Astrocyte (in vitro differentiated cells and primary cell): ENCODE measurements around the gene ZBED1. TPM values are rescaled to one million over a fixed set of nuclear protein-coding genes. Genes with fewer than 3 reads are reported as not detected.

ENCODE experiments used
- DNase-seq: peaks from one replicate; pipeline ENCODE4 v3.0.0-alpha.2; 2010; ENCODE audit warnings: low read depth
- FAIRE-seq: peaks from 2 replicates; lab custom pipeline; 2011; peaks lifted over from hg19 to GRCh38; lab: Jason Lieb, UNC
- H2AFZ ChIP-seq: 2 replicates; pipeline ENCODE4 v1.6.0; 2012; ENCODE audit warnings: low read depth, low read length, inconsistent platforms
- H3K27ac ChIP-seq: 2 replicates; pipeline ENCODE4 v1.5.1; 2011; ENCODE audit warnings: low read depth, low read length, inconsistent platforms
- H3K27me3 ChIP-seq: 2 replicates; pipeline ENCODE4 v1.6.0; 2011; ENCODE audit warnings: low read length, inconsistent platforms; ENCODE audit not compliant: insufficient read depth
- H3K36me3 ChIP-seq: 2 replicates; pipeline ENCODE4 v1.5.1; 2011; ENCODE audit warnings: low read length, inconsistent platforms; ENCODE audit not compliant: insufficient read depth
- H3K4me1 ChIP-seq: 2 replicates; pipeline ENCODE4 v1.5.1; 2011; ENCODE audit warnings: low read length, inconsistent platforms; ENCODE audit not compliant: insufficient read depth
- H3K4me2 ChIP-seq: 2 replicates; pipeline ENCODE4 v1.6.0; 2012; ENCODE audit warnings: low read length, inconsistent platforms
- H3K4me3 ChIP-seq: 2 replicates; pipeline ENCODE4 v1.5.1; 2011; ENCODE audit warnings: low read depth, mild to moderate bottlenecking, low read length, inconsistent platforms; ENCODE audit not compliant: insufficient read depth
- H3K79me2 ChIP-seq: 2 replicates; pipeline ENCODE4 v1.6.0; 2012; ENCODE audit warnings: mild to moderate bottlenecking, low read length, inconsistent platforms; ENCODE audit not compliant: insufficient read depth
- H3K9ac ChIP-seq: 2 replicates; pipeline ENCODE4 v1.6.0; 2012; ENCODE audit warnings: mild to moderate bottlenecking, low read length, inconsistent platforms
- H3K9me3 ChIP-seq: 2 replicates; pipeline ENCODE4 v1.5.1; 2012; ENCODE audit warnings: low read depth, mild to moderate bottlenecking, low read length, inconsistent platforms; ENCODE audit not compliant: insufficient read depth
- H4K20me1 ChIP-seq: 2 replicates; pipeline ENCODE4 v1.6.0; 2012; ENCODE audit warnings: low read length, inconsistent platforms; ENCODE audit not compliant: insufficient read depth
- H3K27ac Mint-ChIP-seq: one replicate; pipeline ENCODE4 v1.8.0; 2021; ENCODE audit warnings: mild to moderate bottlenecking, mixed read lengths; ENCODE audit not compliant: unreplicated experiment
- H3K27me3 Mint-ChIP-seq: one replicate; pipeline ENCODE4 v1.8.0; 2021; ENCODE audit warnings: low read depth, mixed read lengths; ENCODE audit not compliant: unreplicated experiment
- H3K36me3 Mint-ChIP-seq: one replicate; pipeline ENCODE4 v1.8.0; 2021; ENCODE audit warnings: low read depth, mixed read lengths; ENCODE audit not compliant: unreplicated experiment
- H3K4me1 Mint-ChIP-seq: one replicate; pipeline ENCODE4 v1.8.0; 2021; ENCODE audit warnings: low read depth, mixed read lengths; ENCODE audit not compliant: unreplicated experiment
- H3K4me3 Mint-ChIP-seq: one replicate; pipeline ENCODE4 v1.8.0; 2021; ENCODE audit warnings: mild to moderate bottlenecking, moderate library complexity, mixed read lengths; ENCODE audit not compliant: unreplicated experiment
- H3K9me3 Mint-ChIP-seq: one replicate; pipeline ENCODE4 v1.8.0; 2021; ENCODE audit warnings: mild to moderate bottlenecking, mixed read lengths; ENCODE audit not compliant: unreplicated experiment
- EZH2 ChIP-seq: IDR thresholded peaks from 2 replicates; pipeline ENCODE4 v1.6.1; 2012; ENCODE audit warnings: mild to moderate bottlenecking, low read length, inconsistent platforms; ENCODE audit not compliant: insufficient read depth
- total RNA-seq: library from RNA; stranded (reverse); gene quantifications from 2 replicates; pipeline ENCODE4 v1.2.1, GENCODE V29; 2021
- TF ChIP-seq, protein P1 (sequence below): IDR thresholded peaks from 2 replicates; pipeline ENCODE4 v1.5.1; 2011; ENCODE audit warnings: low read depth, mild to moderate bottlenecking, inconsistent platforms, low read length, moderate library complexity; ENCODE audit not compliant: insufficient read depth

ZBED1 gene
- total RNA-seq, 1 donor from 2014 or later: 19.9 TPM

DNA sequence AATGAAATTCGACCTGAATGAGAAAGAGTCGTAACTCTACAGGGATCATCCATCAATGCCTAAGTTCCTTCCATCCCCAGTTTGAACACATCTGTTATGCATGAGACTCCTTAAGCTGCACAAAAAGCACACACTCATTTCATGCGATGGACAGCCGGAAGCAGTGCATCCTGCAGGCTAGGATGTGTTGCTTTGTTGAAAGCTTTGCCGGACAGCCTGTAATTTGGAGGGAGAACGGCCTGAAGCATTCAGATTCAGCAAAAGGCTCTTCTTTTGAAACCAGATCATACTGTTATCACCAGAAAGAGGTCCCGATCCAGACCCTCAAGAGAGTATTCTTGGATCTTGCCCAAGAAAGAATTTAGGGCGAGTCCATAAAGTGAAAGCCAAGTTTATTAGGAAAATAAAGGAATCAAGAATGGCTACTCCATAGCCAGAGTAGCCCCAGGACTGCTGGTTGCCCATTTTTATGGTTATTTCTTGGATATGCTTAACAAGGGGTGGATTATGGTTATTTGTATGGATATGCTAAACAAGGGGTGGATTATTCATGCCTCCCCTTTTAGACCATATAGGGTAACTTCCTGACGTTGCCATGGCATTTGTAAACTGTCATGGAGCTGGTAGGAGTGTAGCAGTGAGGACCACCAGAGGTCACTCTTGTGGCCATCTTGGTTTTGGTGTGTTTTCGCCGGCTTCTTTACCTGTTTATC is 48.1 kb upstream of the ZBED1 start:
- Mint-ChIP-seq H3K27me3 (peaks cover 5% of the 10 kb centered on the region), H3K9me3 (peaks cover 12% of the 10 kb centered on the region), H3K27ac (no peak overlapping the region), H3K36me3 (no peaks in the 10 kb centered on the region), H3K4me1 (no peaks in the 10 kb centered on the region), H3K4me3 (no peak overlapping the region)
- Histone ChIP-seq H3K9ac (no peak overlapping the region), H2AFZ (no peak overlapping the region), H4K20me1 (no peaks in the 10 kb centered on the region), H3K9me3 (peaks cover 3% of the 10 kb centered on the region), H3K36me3 (no peaks in the 10 kb centered on the region), H3K79me2 (no peaks in the 10 kb centered on the region), H3K4me3 (no peak overlapping the region), H3K4me2 (no peak overlapping the region), H3K27ac (no peak overlapping the region), H3K4me1 (no peaks in the 10 kb centered on the region), H3K27me3 (no peaks in the 10 kb centered on the region)
- FAIRE-seq (no peak), DNase-seq (no peak)
- TF ChIP-seq, protein P1, sequence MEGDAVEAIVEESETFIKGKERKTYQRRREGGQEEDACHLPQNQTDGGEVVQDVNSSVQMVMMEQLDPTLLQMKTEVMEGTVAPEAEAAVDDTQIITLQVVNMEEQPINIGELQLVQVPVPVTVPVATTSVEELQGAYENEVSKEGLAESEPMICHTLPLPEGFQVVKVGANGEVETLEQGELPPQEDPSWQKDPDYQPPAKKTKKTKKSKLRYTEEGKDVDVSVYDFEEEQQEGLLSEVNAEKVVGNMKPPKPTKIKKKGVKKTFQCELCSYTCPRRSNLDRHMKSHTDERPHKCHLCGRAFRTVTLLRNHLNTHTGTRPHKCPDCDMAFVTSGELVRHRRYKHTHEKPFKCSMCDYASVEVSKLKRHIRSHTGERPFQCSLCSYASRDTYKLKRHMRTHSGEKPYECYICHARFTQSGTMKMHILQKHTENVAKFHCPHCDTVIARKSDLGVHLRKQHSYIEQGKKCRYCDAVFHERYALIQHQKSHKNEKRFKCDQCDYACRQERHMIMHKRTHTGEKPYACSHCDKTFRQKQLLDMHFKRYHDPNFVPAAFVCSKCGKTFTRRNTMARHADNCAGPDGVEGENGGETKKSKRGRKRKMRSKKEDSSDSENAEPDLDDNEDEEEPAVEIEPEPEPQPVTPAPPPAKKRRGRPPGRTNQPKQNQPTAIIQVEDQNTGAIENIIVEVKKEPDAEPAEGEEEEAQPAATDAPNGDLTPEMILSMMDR: no peak
- TF ChIP-seq EZH2: no peak

DNA sequence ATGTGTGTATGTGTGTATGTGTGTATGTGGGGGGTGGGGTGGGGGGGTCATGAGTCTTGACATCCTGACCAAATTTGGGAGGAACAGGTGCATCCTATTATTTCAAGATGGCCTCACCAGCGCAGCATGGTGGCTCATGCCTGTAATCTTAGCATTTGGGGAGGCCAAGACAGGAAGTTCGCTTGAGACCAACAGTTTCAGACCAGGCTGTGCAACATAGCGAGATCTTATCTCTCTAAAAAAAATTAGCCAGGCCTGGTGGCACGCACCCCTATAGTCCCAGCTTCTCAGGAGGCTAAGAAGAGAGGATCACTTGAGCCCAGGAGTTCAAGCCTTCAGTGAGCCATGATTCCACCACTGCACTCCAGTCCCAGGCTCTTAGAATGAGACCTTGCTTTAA is 47.0 kb upstream of the ZBED1 start:
- H3K9ac ChIP-seq: no peak overlapping the region
- Mint-ChIP-seq H3K27me3 (peaks cover 5% of the 10 kb centered on the region), H3K36me3 (no peaks in the 10 kb centered on the region), H3K4me3 (no peak overlapping the region), H3K9me3 (peaks cover 12% of the 10 kb centered on the region), H3K27ac (no peak overlapping the region), H3K4me1 (no peaks in the 10 kb centered on the region)
- no peaks in the 10 kb centered on the region for H4K20me1 ChIP-seq
- H3K4me1 ChIP-seq: no peaks in the 10 kb centered on the region
- no peaks in the 10 kb centered on the region for H3K36me3 ChIP-seq
- peaks cover 3% of the 10 kb centered on the region for H3K9me3 ChIP-seq
- H3K4me2 ChIP-seq: no peak overlapping the region
- H3K27ac ChIP-seq: no peak overlapping the region
- FAIRE-seq: no peak
- H3K4me3 ChIP-seq: no peak overlapping the region
- no peaks in the 10 kb centered on the region for H3K27me3 ChIP-seq
- no peaks in the 10 kb centered on the region for H3K79me2 ChIP-seq
- H2AFZ ChIP-seq: no peak overlapping the region
- no peak for DNase-seq
- no peak for TF ChIP-seq EZH2
- TF ChIP-seq, protein P1: no peak

DNA sequence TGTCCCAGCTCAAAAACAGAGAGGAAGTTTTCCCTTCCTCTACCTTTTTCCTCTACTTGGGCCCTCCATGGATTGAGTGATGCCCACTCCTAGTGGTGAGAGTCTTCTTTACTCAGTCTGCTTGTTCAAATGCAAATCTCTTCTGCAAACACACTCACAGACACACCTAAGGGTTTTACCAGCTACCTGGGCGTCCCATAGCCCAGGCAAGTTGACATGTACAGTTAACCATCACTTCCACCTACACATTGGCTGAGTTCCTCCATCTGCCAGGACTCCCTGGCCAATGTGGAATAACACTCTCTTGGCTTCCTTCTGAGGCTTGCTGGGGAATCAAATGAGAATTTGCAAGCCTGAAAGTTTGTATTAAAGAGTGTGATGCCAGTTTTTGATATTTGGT is 45.7 kb upstream of the ZBED1 start:
- H3K9ac ChIP-seq: no peak overlapping the region
- Mint-ChIP-seq H3K4me1 (no peaks in the 10 kb centered on the region), H3K9me3 (peaks cover 14% of the 10 kb centered on the region), H3K4me3 (no peak overlapping the region), H3K27ac (no peak overlapping the region), H3K27me3 (peaks cover 5% of the 10 kb centered on the region), H3K36me3 (no peaks in the 10 kb centered on the region)
- peaks cover 3% of the 10 kb centered on the region for H3K9me3 ChIP-seq
- no peak for TF ChIP-seq EZH2
- TF ChIP-seq, protein P1: no peak
- H3K27ac ChIP-seq: no peak overlapping the region
- H3K4me3 ChIP-seq: no peak overlapping the region
- no peak overlapping the region for H2AFZ ChIP-seq
- H4K20me1 ChIP-seq: no peaks in the 10 kb centered on the region
- no peak for DNase-seq
- no peaks in the 10 kb centered on the region for H3K36me3 ChIP-seq
- no peaks in the 10 kb centered on the region for H3K4me1 ChIP-seq
- no peak for FAIRE-seq
- H3K79me2 ChIP-seq: no peaks in the 10 kb centered on the region
- H3K4me2 ChIP-seq: no peak overlapping the region
- H3K27me3 ChIP-seq: no peaks in the 10 kb centered on the region
